ENCODE results near the gene STUM. TPM values are rescaled to one million over a fixed set of nuclear protein-coding genes. Genes with fewer than 3 reads are reported as not detected.

STUM gene
- 15.5 TPM for total RNA-seq

GRCh38 chr1:226548256-226549093 is at the start of gene STUM:
TSS of gene STUM (plus strand) at chr1:226548764. CDS start at chr1:226548905, 141 bp downstream.

Other genes starting within 250 kb of the STUM start
- 11.3 TPM for gene LIN9, start 239.6 kb upstream of the STUM start, total RNA-seq
- 130 TPM for gene PARP1, start 140.7 kb upstream of the STUM start, total RNA-seq
- gene ITPKB, start 190.5 kb downstream of the STUM start, total RNA-seq, result 20.3 TPM